OCI-LY3 (cell line): ENCODE measurements around the gene HOXA1.

Experiments
- CTCF ChIP-seq: fragments of 200-600, 300-600 bp; sonication (generic); IDR thresholded peaks from 2 replicates; pipeline ENCODE4 v1.5.1; 2014; ENCODE audit warnings: antibody characterized with exemption, low read length, low read depth
- EZH2phosphoT487 ChIP-seq: fragments of 200-600 bp; shearing (Covaris generic); IDR thresholded peaks from 2 replicates; pipeline ENCODE4 v1.6.1; 2018; ENCODE audit warnings: antibody characterized with exemption, mixed run types, low read depth

- TF ChIP-seq CTCF (peak; percentile 7; the same call in 1 of the 2 replicates), EZH2phosphoT487 (no peak)
Observed at GRCh38 chr7:27095897-27096767, at the start of gene HOXA1.
